ENCODE results near the gene NCF4.

- TF ChIP-seq CTCF (IDR thresholded peaks at IDR 0.05) (no peak), ZFX (IDR thresholded peaks at IDR 0.05; ENCODE audit: borderline replicate concordance) (no peak)
Measured at GRCh38 chr22:36860017-36860416, 789 bp upstream of the NCF4 start.

All from 22Rv1 (cell line).